CD4-positive, alpha-beta T cell (primary cell): ENCODE measurements around the gene BORCS5. TPM values are rescaled to one million over a fixed set of nuclear protein-coding genes. Genes with fewer than 3 reads are reported as not detected.

ENCODE experiments used
- ATAC-seq: fragments of 200-7000 bp; cut with Tn5 transposase; one replicate; pipeline ENCODE4 v1.10.0; 2022; ENCODE audit warnings: mild to moderate bottlenecking; ENCODE audit not compliant: poor library complexity
- CTCF ChIA-PET: fragments of 350-600 bp; sonication (Branson Sonifier 250); formaldehyde crosslinking; loops from one replicate; lab custom pipeline; 2021; ENCODE audit warnings: antibody characterized with exemption, inconsistent platforms; lab: Charles Lee
- POLR2A ChIA-PET: fragments of 350-600 bp; sonication (Branson Sonifier 250); formaldehyde crosslinking; loops from one replicate; lab custom pipeline; 2021; ENCODE audit warnings: antibody characterized with exemption, inconsistent platforms; lab: Charles Lee
- DNase-seq, 14 experiments: peaks; one replicate each; pipeline ENCODE4 v3.0.0-alpha.2; 2013 to 2020; ENCODE audit warnings: mixed read lengths in 2 of 14
- H3K27ac ChIP-seq, 2 donors: one replicate each; pipeline versions ENCODE4 v1.5.1 to v1.7.0; 2013; ENCODE audit warnings: low read length in 2 of 2, low read depth in 1 of 2, mild to moderate bottlenecking in 1 of 2
- H3K27me3 ChIP-seq, 2 experiments: 1 replicate in 1 of 2; 2 replicates in 1 of 2; pipeline versions ENCODE4 v1.6.1 to v1.7.0; 2013; ENCODE audit warnings: low read length in 2 of 2, control low read depth in 1 of 2, mild to moderate bottlenecking in 1 of 2, moderate library complexity in 1 of 2; ENCODE audit not compliant: insufficient read depth in 2 of 2, control insufficient read depth in 1 of 2
- H3K36me3 ChIP-seq: one replicate; pipeline ENCODE4 v1.6.1; 2013; ENCODE audit warnings: low read length, control low read depth; ENCODE audit not compliant: insufficient read depth
- H3K4me1 ChIP-seq: one replicate; pipeline ENCODE4 v1.6.1; 2013; ENCODE audit warnings: low read length, control low read depth; ENCODE audit not compliant: insufficient read depth
- H3K4me3 ChIP-seq: one replicate; pipeline ENCODE4 v1.5.1; 2013; ENCODE audit warnings: mild to moderate bottlenecking, low read length, moderate library complexity
- H3K9me3 ChIP-seq, 2 experiments: 1 replicate in 1 of 2; 2 replicates in 1 of 2; pipeline versions ENCODE4 v1.6.1 to v1.7.0; 2013; ENCODE audit warnings: low read length in 2 of 2, mild to moderate bottlenecking in 2 of 2, control low read depth in 1 of 2, moderate library complexity in 1 of 2; ENCODE audit not compliant: control insufficient read depth in 1 of 2, insufficient read depth in 1 of 2
- H3K27ac Mint-ChIP-seq: one replicate; pipeline ENCODE4 v1.8.0; 2020; ENCODE audit warnings: mixed read lengths
- H3K27me3 Mint-ChIP-seq: one replicate; pipeline ENCODE4 v1.8.0; 2021; ENCODE audit warnings: mixed read lengths
- H3K36me3 Mint-ChIP-seq: one replicate; pipeline ENCODE4 v1.8.0; 2021; ENCODE audit warnings: low read depth, mixed read lengths
- H3K4me1 Mint-ChIP-seq: one replicate; pipeline ENCODE4 v1.8.0; 2021; ENCODE audit warnings: low read depth, mixed read lengths
- H3K4me3 Mint-ChIP-seq: one replicate; pipeline ENCODE4 v1.8.0; 2020; ENCODE audit warnings: mild to moderate bottlenecking, mixed read lengths
- H3K9me3 Mint-ChIP-seq: one replicate; pipeline ENCODE4 v1.8.0; 2020; ENCODE audit warnings: mixed read lengths
- intact Hi-C, 2 experiments: fragments of 100-400 bp; cut with DNase I in 1 of 2; cut with micrococcal nuclease in 1 of 2; formaldehyde crosslinking; loops; one replicate each; pipeline versions ENCODE4 v1.15.1 to v1.9.0; 2023 to 2025; cut with DNase I, micrococcal nuclease
- total RNA-seq, 174 experiments: library from RNA in 2 of 174; stranded (reverse) in 2 of 174; gene quantifications; one replicate each; pipeline ENCODE4 v1.2.3 and lab custom pipeline; 2021 to 2026
- TF ChIP-seq, protein P1 (sequence below): fragments of 200-600 bp; IDR thresholded peaks from one replicate; pipeline ENCODE4 v1.8.0; 2022; ENCODE audit warnings: antibody characterized with exemption, mild to moderate bottlenecking

BORCS5 gene
- total RNA-seq, 2 experiments from 2014 or later, result 36.4 to 39.3 TPM

DNA sequence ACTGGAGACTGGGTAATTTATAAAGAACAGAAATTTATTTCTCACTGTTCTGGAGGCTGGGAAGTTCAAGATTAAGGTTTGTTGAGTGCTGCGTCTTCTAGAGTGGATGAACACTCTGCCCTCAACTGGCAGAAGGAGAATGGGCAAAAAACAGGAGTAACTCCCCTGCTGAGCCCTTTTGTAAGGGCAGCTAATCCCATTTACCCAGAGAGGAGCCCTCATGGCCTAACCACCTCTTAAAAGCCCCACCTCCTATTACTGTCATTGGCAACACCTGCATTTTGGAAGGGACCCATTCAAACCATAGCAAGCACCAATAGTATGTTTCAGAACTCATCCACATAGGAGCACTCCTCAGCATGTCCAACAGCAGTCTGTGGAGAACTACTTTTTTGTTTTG lies 47.4 kb downstream of the BORCS5 start:
- no peak overlapping the region for H3K4me3 Mint-ChIP-seq
- CTCF ChIA-PET, result no interaction called here
- no peaks in the 10 kb centered on the region for H3K9me3 ChIP-seq
- H3K27me3 Mint-ChIP-seq, result no peaks in the 10 kb centered on the region
- no peak overlapping the region for H3K27ac ChIP-seq
- peaks cover 61% of the 10 kb centered on the region for H3K4me1 Mint-ChIP-seq
- peaks cover 40% of the 10 kb centered on the region for H3K36me3 Mint-ChIP-seq
- no peak overlapping the region for H3K4me3 ChIP-seq
- H3K27ac Mint-ChIP-seq, result peak overlapping the region; percentile 60
- H3K4me1 ChIP-seq, result peaks cover 5% of the 10 kb centered on the region
- TF ChIP-seq, protein P1, sequence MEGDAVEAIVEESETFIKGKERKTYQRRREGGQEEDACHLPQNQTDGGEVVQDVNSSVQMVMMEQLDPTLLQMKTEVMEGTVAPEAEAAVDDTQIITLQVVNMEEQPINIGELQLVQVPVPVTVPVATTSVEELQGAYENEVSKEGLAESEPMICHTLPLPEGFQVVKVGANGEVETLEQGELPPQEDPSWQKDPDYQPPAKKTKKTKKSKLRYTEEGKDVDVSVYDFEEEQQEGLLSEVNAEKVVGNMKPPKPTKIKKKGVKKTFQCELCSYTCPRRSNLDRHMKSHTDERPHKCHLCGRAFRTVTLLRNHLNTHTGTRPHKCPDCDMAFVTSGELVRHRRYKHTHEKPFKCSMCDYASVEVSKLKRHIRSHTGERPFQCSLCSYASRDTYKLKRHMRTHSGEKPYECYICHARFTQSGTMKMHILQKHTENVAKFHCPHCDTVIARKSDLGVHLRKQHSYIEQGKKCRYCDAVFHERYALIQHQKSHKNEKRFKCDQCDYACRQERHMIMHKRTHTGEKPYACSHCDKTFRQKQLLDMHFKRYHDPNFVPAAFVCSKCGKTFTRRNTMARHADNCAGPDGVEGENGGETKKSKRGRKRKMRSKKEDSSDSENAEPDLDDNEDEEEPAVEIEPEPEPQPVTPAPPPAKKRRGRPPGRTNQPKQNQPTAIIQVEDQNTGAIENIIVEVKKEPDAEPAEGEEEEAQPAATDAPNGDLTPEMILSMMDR, result no peak
- ATAC-seq (no peak), DNase-seq (no peak)
- peaks cover 3% of the 10 kb centered on the region for H3K9me3 Mint-ChIP-seq
- no peaks in the 10 kb centered on the region for H3K36me3 ChIP-seq
- no peaks in the 10 kb centered on the region for H3K27me3 ChIP-seq
- POLR2A ChIA-PET, result interaction anchor here (1.0 kb wide), 1 partner anchor 333 kb away, joined by 4 read pairs; no protein-coding TSS in a partner anchor
- intact Hi-C loops, result no loop called here

- no peaks in the 10 kb centered on the region for H3K9me3 ChIP-seq
Observed at GRCh38 chr12:12405882-12406281, 49.0 kb downstream of the BORCS5 start.

DNA sequence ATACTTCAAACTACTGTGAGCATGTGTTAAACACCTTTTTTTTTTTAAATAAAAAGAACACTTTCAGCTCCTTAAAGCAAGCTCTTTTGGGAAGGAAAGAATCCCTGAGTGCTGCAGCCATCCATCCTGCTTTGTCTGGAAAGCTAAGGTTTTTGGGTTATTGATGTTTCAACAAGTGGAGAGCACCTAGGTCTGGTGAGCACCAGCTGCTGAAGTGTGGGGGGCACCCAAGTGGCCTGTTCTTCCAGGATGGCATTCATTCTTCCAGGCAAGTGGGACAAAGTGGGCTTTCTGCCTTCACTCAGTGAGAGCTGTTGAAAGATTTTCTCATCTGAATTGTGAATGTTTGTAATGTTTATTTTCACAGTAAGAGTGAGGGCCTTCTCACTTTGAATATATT lies 49.9 kb downstream of the BORCS5 start:
- H3K27ac Mint-ChIP-seq, result no peak overlapping the region
- Histone ChIP-seq H3K4me3 (no peak overlapping the region), H3K36me3 (no peaks in the 10 kb centered on the region), H3K4me1 (peaks cover 5% of the 10 kb centered on the region), H3K9me3 (no peaks in the 10 kb centered on the region), H3K27ac (no peak overlapping the region), H3K27me3 (no peaks in the 10 kb centered on the region)
- intact Hi-C loops, result no loop called here
- TF ChIP-seq, protein P1, result no peak
- peaks cover 56% of the 10 kb centered on the region for H3K4me1 Mint-ChIP-seq
- ATAC-seq, result no peak
- peaks cover 3% of the 10 kb centered on the region for H3K9me3 Mint-ChIP-seq
- DNase-seq, result no peak
- H3K4me3 Mint-ChIP-seq, result no peak overlapping the region
- CTCF ChIA-PET, result interaction anchor here (2.0 kb wide), 1 partner anchor 27 kb away, joined by 4 read pairs; no protein-coding TSS in a partner anchor
- peaks cover 40% of the 10 kb centered on the region for H3K36me3 Mint-ChIP-seq
- POLR2A ChIA-PET, result no interaction called here
- no peaks in the 10 kb centered on the region for H3K27me3 Mint-ChIP-seq

More at GRCh38 chr12:12405882-12406281, 49.0 kb downstream of the BORCS5 start:
- peaks cover 3% of the 10 kb centered on the region for H3K9me3 Mint-ChIP-seq
- H3K27ac Mint-ChIP-seq, result no peak overlapping the region
- no peak overlapping the region for H3K4me3 ChIP-seq
- peaks cover 39% of the 10 kb centered on the region for H3K36me3 Mint-ChIP-seq
- no peaks in the 10 kb centered on the region for H3K27me3 ChIP-seq
- ATAC-seq, result no peak
- peaks cover 56% of the 10 kb centered on the region for H3K4me1 Mint-ChIP-seq
- no peaks in the 10 kb centered on the region for H3K36me3 ChIP-seq
- TF ChIP-seq, protein P1, result no peak
- intact Hi-C loops, result no loop called here
- ChIA-PET CTCF (interaction anchor here (2.0 kb wide), 1 partner anchor 28 kb away, joined by 4 read pairs; no protein-coding TSS in a partner anchor), POLR2A (interaction anchor here (0.6 to 1.0 kb wide), 3 partner anchors 21 to 291 kb away, joined by 3 read pairs; no protein-coding TSS in a partner anchor)
- no peaks in the 10 kb centered on the region for H3K27me3 Mint-ChIP-seq
- no peak for DNase-seq
- H3K27ac ChIP-seq, result no peak overlapping the region
- no peak overlapping the region for H3K4me3 Mint-ChIP-seq
- peaks cover 5% of the 10 kb centered on the region for H3K4me1 ChIP-seq
